Activated CD4-positive, alpha-beta memory T cell treated with anti-CD3 and anti-CD28 coated beads, Interleukin-2, amount 10 ng/mL, durations not matched to agents 7 days and 5 days (primary cell): ENCODE data around the gene SHOC1. TPM values are rescaled to one million over a fixed set of nuclear protein-coding genes. Genes with fewer than 3 reads are reported as not detected.
"Not testable (repeated sequence)": the region's sequence is repeated elsewhere in the genome, so short reads cannot be mapped to it uniquely, and the experiment has no call there.

Experiments used
- CTCF ChIA-PET: fragments of 350-600 bp; sonication (Branson Sonifier 250); formaldehyde crosslinking; loops from one replicate; lab custom pipeline; 2021; ENCODE audit warnings: antibody characterized with exemption, inconsistent platforms; lab: Charles Lee
- POLR2A ChIA-PET: fragments of 350-600 bp; sonication (Branson Sonifier 250); formaldehyde crosslinking; loops from one replicate; lab custom pipeline; 2021; ENCODE audit warnings: antibody characterized with exemption; lab: Charles Lee
- DNase-seq: peaks from one replicate; pipeline ENCODE4 v3.0.0-alpha.2; 2020
- H3K27ac Mint-ChIP-seq: one replicate; pipeline ENCODE4 v1.8.0; 2021; ENCODE audit warnings: mild to moderate bottlenecking, mixed read lengths
- H3K27me3 Mint-ChIP-seq: one replicate; pipeline ENCODE4 v1.8.0; 2021; ENCODE audit warnings: mixed read lengths
- H3K36me3 Mint-ChIP-seq: one replicate; pipeline ENCODE4 v1.8.0; 2021; ENCODE audit warnings: low read depth, mixed read lengths
- H3K4me1 Mint-ChIP-seq: one replicate; pipeline ENCODE4 v1.8.0; 2021; ENCODE audit warnings: mixed read lengths
- H3K4me3 Mint-ChIP-seq: one replicate; pipeline ENCODE4 v1.8.0; 2021; ENCODE audit warnings: mild to moderate bottlenecking, mixed read lengths
- H3K9me3 Mint-ChIP-seq: one replicate; pipeline ENCODE4 v1.8.0; 2021; ENCODE audit warnings: mixed read lengths
- total RNA-seq, 2 experiments: library from RNA; stranded (reverse); gene quantifications; one replicate each; pipeline ENCODE4 v1.2.3, GENCODE V29; 2021

The SHOC1 gene
- total RNA-seq, 2 experiments from 2014 or later, result not detected

GRCh38 chr9:111821006-111821528, 26.3 kb upstream of the SHOC1 start:
- DNase-seq, result no peak
- H3K36me3 Mint-ChIP-seq, result no peaks in the 10 kb centered on the region
- peaks cover 1% of the 10 kb centered on the region for H3K27me3 Mint-ChIP-seq
- no peak overlapping the region for H3K4me3 Mint-ChIP-seq
- no peaks in the 10 kb centered on the region for H3K4me1 Mint-ChIP-seq
- ChIA-PET POLR2A (no interaction called here), CTCF (interaction anchor here (1.5 kb wide), 1 partner anchor 10 kb away, joined by 4 read pairs; no protein-coding TSS in a partner anchor)
- H3K9me3 Mint-ChIP-seq, result no peaks in the 10 kb centered on the region
- H3K27ac Mint-ChIP-seq, result no peak overlapping the region

GRCh38 chr9:111819360-111819759, 24.6 kb upstream of the SHOC1 start:
- CTCF ChIA-PET, result interaction anchor here (0.7 kb wide), 1 partner anchor 1051 kb away, joined by 5 read pairs; no protein-coding TSS in a partner anchor
- DNase-seq, result no peak
- H3K27me3 Mint-ChIP-seq, result no peaks in the 10 kb centered on the region
- H3K27ac Mint-ChIP-seq, result no peak overlapping the region
- no peaks in the 10 kb centered on the region for H3K36me3 Mint-ChIP-seq
- H3K9me3 Mint-ChIP-seq, result no peaks in the 10 kb centered on the region
- no peaks in the 10 kb centered on the region for H3K4me1 Mint-ChIP-seq
- no peak overlapping the region for H3K4me3 Mint-ChIP-seq
- POLR2A ChIA-PET, result no interaction called here

GRCh38 chr9:111815285-111816070, 20.7 kb upstream of the SHOC1 start:
- ChIA-PET CTCF (interaction anchor here (1.1 kb wide), 1 partner anchor 100 kb away, joined by 4 read pairs; no protein-coding TSS in a partner anchor), POLR2A (interaction anchor here (0.9 kb wide), 1 partner anchor 259 kb away, joined by 3 read pairs; no protein-coding TSS in a partner anchor)
- Mint-ChIP-seq H3K4me1 (no peaks in the 10 kb centered on the region), H3K27me3 (peaks cover 1% of the 10 kb centered on the region), H3K4me3 (no peak overlapping the region), H3K27ac (no peak overlapping the region), H3K36me3 (no peaks in the 10 kb centered on the region), H3K9me3 (no peaks in the 10 kb centered on the region)
- DNase-seq, result no peak

DNA sequence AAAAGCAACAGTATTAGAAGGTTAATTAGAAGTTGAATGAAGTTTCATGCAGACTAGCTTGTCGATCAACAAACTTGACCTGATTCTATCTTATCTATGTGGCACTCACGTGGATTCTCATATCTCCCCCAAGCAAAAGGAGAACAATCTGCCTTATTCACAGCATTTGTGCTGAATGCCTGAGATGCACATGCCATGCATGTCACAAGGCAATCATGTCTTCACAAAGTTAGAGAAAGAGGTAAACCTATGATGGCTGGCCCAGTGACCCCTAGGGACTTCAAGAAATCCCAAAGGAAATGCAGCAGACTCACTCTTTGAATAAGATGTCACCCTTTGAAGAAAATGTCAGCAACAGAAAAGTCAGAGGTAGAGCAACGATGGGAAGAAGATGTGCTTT, 17.6 kb upstream of the SHOC1 start:
- no peaks in the 10 kb centered on the region for H3K9me3 Mint-ChIP-seq
- no peaks in the 10 kb centered on the region for H3K4me1 Mint-ChIP-seq
- DNase-seq, result no peak
- H3K4me3 Mint-ChIP-seq, result no peak overlapping the region
- no peak overlapping the region for H3K27ac Mint-ChIP-seq
- H3K36me3 Mint-ChIP-seq, result no peaks in the 10 kb centered on the region
- ChIA-PET CTCF (no interaction called here), POLR2A (no interaction called here)
- H3K27me3 Mint-ChIP-seq, result peaks cover 1% of the 10 kb centered on the region

DNA sequence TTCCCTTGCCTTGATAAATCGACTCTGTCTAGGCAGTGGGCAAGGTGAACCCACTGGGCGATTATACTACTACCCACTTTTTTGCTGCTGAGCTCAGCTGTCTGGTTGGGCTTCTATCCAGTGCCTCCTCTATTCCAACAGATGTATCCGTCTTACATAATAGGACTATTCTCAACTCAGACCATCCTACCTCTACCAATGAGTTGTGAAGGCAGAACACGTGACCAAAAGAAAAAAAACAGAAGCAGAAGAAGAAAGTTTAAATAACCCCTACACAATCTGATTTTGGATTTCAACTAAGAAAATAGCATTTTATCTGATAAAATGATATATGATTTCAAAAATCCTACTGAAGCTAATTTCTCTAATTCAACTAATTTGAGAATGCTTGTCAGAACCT, 16.2 kb upstream of the SHOC1 start:
- H3K9me3 Mint-ChIP-seq, result no peaks in the 10 kb centered on the region
- no peak overlapping the region for H3K27ac Mint-ChIP-seq
- ChIA-PET CTCF (no interaction called here), POLR2A (no interaction called here)
- peaks cover 5% of the 10 kb centered on the region for H3K4me1 Mint-ChIP-seq
- peaks cover 1% of the 10 kb centered on the region for H3K27me3 Mint-ChIP-seq
- H3K4me3 Mint-ChIP-seq, result no peak overlapping the region
- H3K36me3 Mint-ChIP-seq, result no peaks in the 10 kb centered on the region
- DNase-seq, result no peak

GRCh38 chr9:111810415-111810814, 15.7 kb upstream of the SHOC1 start:
- POLR2A ChIA-PET, H3K4me1 Mint-ChIP-seq, DNase-seq, H3K27ac Mint-ChIP-seq, H3K27me3 Mint-ChIP-seq, CTCF ChIA-PET, H3K36me3 Mint-ChIP-seq, H3K4me3 Mint-ChIP-seq, H3K9me3 Mint-ChIP-seq: not testable (repeated sequence)

DNA sequence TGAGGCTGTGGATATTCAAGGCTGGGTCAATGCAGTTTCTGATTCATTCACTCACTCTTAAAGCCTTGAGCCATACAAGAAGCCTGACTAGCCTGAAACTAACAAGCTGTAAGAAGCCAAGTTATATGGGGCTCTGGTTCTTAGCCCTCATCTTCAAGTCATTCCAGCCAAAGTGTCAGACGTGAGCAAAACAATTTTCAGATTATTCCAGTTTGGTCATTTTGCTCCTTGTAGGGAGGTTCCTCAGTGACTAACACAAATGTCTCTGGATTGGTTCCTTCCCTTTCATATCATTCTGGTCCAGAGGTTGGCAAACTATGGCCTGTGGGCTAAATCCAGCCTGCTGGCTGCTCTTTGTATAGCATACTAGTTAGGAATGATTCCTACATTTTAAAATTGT, 12.5 kb upstream of the SHOC1 start:
- H3K4me3 Mint-ChIP-seq, result no peak overlapping the region
- H3K4me1 Mint-ChIP-seq, result peaks cover 22% of the 10 kb centered on the region
- H3K36me3 Mint-ChIP-seq, result no peaks in the 10 kb centered on the region
- POLR2A ChIA-PET, result no interaction called here
- H3K27me3 Mint-ChIP-seq, result peaks cover 1% of the 10 kb centered on the region
- H3K27ac Mint-ChIP-seq, result no peak overlapping the region
- no peaks in the 10 kb centered on the region for H3K9me3 Mint-ChIP-seq
- CTCF ChIA-PET, result no interaction called here
- no peak for DNase-seq

- Mint-ChIP-seq H3K36me3 (no peaks in the 10 kb centered on the region), H3K4me3 (no peak overlapping the region), H3K9me3 (no peaks in the 10 kb centered on the region), H3K27ac (no peak overlapping the region), H3K4me1 (peaks cover 22% of the 10 kb centered on the region), H3K27me3 (peaks cover 1% of the 10 kb centered on the region)
- POLR2A ChIA-PET, result no interaction called here
- CTCF ChIA-PET, result interaction anchor here (1.8 kb wide), 1 partner anchor 268 kb away, joined by 4 read pairs; no protein-coding TSS in a partner anchor
- no peak for DNase-seq
These were observed 11.5 kb upstream of the SHOC1 start for GRCh38 chr9:111806259-111806658.

DNA sequence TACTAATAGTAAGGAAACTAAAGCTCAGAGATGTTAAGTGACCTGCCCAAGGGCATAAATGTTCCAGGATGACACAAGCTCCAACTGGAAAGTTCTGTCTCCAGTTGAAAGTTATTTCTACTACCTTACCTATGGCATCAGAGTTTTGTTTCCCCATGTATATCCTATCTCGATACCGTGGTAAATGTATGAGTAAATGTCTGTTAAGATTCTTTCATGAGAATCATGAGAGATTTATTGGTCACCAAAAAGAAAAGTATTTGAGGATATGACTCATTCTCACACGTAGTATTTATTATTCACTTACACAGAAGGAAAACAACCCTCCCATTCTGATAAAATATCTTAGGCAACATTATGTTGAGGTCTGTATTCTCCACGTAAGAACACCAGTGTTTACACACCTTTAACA, 11.1 kb upstream of the SHOC1 start:
- no peak overlapping the region for H3K27ac Mint-ChIP-seq
- peaks cover 22% of the 10 kb centered on the region for H3K4me1 Mint-ChIP-seq
- H3K27me3 Mint-ChIP-seq, result peaks cover under 1% of the 10 kb centered on the region
- H3K9me3 Mint-ChIP-seq, result no peaks in the 10 kb centered on the region
- no peak overlapping the region for H3K4me3 Mint-ChIP-seq
- POLR2A ChIA-PET, result no interaction called here
- CTCF ChIA-PET, result interaction anchor here (1.8 kb wide), 1 partner anchor 269 kb away, joined by 4 read pairs; no protein-coding TSS in a partner anchor
- DNase-seq, result no peak
- no peaks in the 10 kb centered on the region for H3K36me3 Mint-ChIP-seq

GRCh38 chr9:111805262-111805661, 10.5 kb upstream of the SHOC1 start:
- Mint-ChIP-seq H3K4me1 (peaks cover 22% of the 10 kb centered on the region), H3K27me3 (no peaks in the 10 kb centered on the region), H3K9me3 (no peaks in the 10 kb centered on the region), H3K4me3 (no peak overlapping the region), H3K36me3 (no peaks in the 10 kb centered on the region), H3K27ac (no peak overlapping the region)
- CTCF ChIA-PET, result interaction anchor here (1.8 kb wide), 1 partner anchor 269 kb away, joined by 4 read pairs; no protein-coding TSS in a partner anchor
- no peak for DNase-seq
- POLR2A ChIA-PET, result no interaction called here

DNA sequence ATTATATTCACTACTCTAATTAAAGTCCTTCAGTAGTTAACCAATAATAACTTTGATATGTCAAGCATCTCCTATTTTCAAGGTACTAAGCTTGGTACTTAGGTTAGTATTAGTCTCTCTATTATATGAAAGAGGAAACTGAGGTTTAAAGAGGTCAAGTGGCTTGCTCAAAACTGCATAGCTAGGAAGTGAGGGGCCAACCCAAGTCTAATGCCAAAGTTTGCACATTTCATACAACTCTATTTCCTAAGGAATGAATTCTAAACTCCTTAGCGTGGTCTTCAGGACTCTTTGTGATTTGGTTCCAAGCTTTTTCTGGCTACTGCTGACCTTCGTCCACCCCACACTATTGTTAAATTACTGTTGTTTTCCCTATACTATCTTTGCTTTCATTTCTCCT, 9.9 kb upstream of the SHOC1 start:
- ChIA-PET CTCF (interaction anchor here (0.6 kb wide), 1 partner anchor 14 kb away, joined by 3 read pairs; no protein-coding TSS in a partner anchor), POLR2A (no interaction called here)
- no peak overlapping the region for H3K4me3 Mint-ChIP-seq
- no peaks in the 10 kb centered on the region for H3K9me3 Mint-ChIP-seq
- no peaks in the 10 kb centered on the region for H3K36me3 Mint-ChIP-seq
- no peaks in the 10 kb centered on the region for H3K27me3 Mint-ChIP-seq
- no peak overlapping the region for H3K27ac Mint-ChIP-seq
- no peak for DNase-seq
- H3K4me1 Mint-ChIP-seq, result peaks cover 22% of the 10 kb centered on the region

GRCh38 chr9:111803924-111804323, 9.2 kb upstream of the SHOC1 start:
- Mint-ChIP-seq H3K36me3 (no peaks in the 10 kb centered on the region), H3K4me1 (peaks cover 22% of the 10 kb centered on the region), H3K27ac (no peak overlapping the region), H3K9me3 (no peaks in the 10 kb centered on the region), H3K27me3 (no peaks in the 10 kb centered on the region), H3K4me3 (no peak overlapping the region)
- no peak for DNase-seq
- ChIA-PET POLR2A (no interaction called here), CTCF (no interaction called here)

DNA sequence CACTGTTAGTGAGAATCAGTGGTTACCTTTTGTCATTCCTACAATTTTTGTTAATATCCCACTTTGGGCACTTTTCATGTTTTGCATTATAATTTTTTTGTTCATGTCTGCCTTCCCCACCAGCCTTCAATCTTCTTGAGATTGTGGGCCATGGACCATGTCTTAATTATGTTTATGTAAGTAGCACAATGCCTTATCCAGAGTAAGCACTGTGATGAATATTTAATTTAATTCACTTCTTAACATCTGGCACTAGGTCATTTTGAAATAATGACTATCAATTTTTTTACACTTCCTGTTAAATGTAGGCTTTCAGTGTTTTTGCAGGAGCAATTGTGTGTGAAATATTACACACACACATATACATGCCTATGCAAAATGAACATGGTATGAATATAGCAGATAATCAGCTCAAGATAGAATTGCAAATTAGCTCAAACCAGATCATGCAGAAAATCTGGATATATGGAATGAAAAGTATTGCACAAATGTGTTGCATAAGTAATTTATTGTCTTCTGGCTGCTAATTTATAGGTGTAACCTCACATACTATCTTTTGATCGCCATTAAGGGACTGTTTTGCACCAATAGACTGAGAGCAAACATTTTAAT, 5.3 kb upstream of the SHOC1 start:
- Mint-ChIP-seq H3K27ac (no peak overlapping the region), H3K4me3 (no peak overlapping the region), H3K4me1 (peaks cover 10% of the 10 kb centered on the region), H3K27me3 (no peaks in the 10 kb centered on the region), H3K9me3 (no peaks in the 10 kb centered on the region), H3K36me3 (no peaks in the 10 kb centered on the region)
- DNase-seq, result no peak
- CTCF ChIA-PET, result interaction anchor here (0.6 kb wide), 1 partner anchor 53 kb away, joined by 5 read pairs; no protein-coding TSS in a partner anchor
- POLR2A ChIA-PET, result no interaction called here
